ENCODE data around the gene H1-8. TPM values are rescaled to one million over a fixed set of nuclear protein-coding genes. Genes with fewer than 3 reads are reported as not detected.

The H1-8 gene
- total and polyA plus RNA-seq, 7 donors = not detected

- intact Hi-C loops (cut with DNase I) = no loop called here
- Histone ChIP-seq H3K4me3 (no peak overlapping the region), H3K27ac (no peak overlapping the region), H3K27me3 (no peaks in the 10 kb centered on the region), H3K36me3 (peaks cover 0 to 37% (median 1%) of the 10 kb centered on the region in 4 donors), H3K4me1 (peaks cover 0 to 21% (median 13%) of the 10 kb centered on the region in 4 donors), H3K9me3 (no peaks in the 10 kb centered on the region)
- no peak for DNase-seq
- WGBS, 2 donors = 81 to 89% methylated on average over 5 of the region's 5 CpGs
- no peak for TF ChIP-seq CTCF (IDR thresholded peaks at IDR 0.05)
- no peak for TF ChIP-seq POLR2AphosphoS5 (IDR thresholded peaks at IDR 0.05)
- no peak for TF ChIP-seq POLR2A (IDR thresholded peaks at IDR 0.05)
- no peak for TF ChIP-seq EP300 (IDR thresholded peaks at IDR 0.05)
Measured at GRCh38 chr3:129582799-129583198, 39.8 kb downstream of the H1-8 start.

GRCh38 chr3:129583289-129583688 lies 40.3 kb downstream of the H1-8 start:
- Histone ChIP-seq H3K9me3 (no peaks in the 10 kb centered on the region), H3K27me3 (no peaks in the 10 kb centered on the region), H3K4me3 (no peak overlapping the region), H3K27ac (no peak overlapping the region), H3K36me3 (peaks cover 0 to 33% (median 1%) of the 10 kb centered on the region in 4 donors), H3K4me1 (peaks cover 0 to 18% (median 9%) of the 10 kb centered on the region in 4 donors)
- TF ChIP-seq CTCF (IDR thresholded peaks at IDR 0.05) (no peak), POLR2A (IDR thresholded peaks at IDR 0.05) (no peak), EP300 (IDR thresholded peaks at IDR 0.05) (no peak), POLR2AphosphoS5 (IDR thresholded peaks at IDR 0.05) (no peak)
- no peak for DNase-seq
- WGBS, 2 donors = 85 to 91% methylated on average over 9 of the region's 9 CpGs
- intact Hi-C loops (cut with DNase I) = no loop called here

GRCh38 chr3:129584631-129585030 lies 41.7 kb downstream of the H1-8 start:
- Histone ChIP-seq H3K27ac (no peak overlapping the region), H3K4me3 (no peak overlapping the region), H3K27me3 (no peaks in the 10 kb centered on the region), H3K9me3 (no peaks in the 10 kb centered on the region), H3K36me3 (peaks cover 0 to 32% (median 1%) of the 10 kb centered on the region in 4 donors), H3K4me1 (peaks cover 0 to 17% (median 8%) of the 10 kb centered on the region in 4 donors)
- intact Hi-C loops (cut with DNase I) = no loop called here
- no peak for TF ChIP-seq POLR2A (IDR thresholded peaks at IDR 0.05)
- TF ChIP-seq EP300 (IDR thresholded peaks at IDR 0.05) = no peak
- no peak for TF ChIP-seq CTCF (IDR thresholded peaks at IDR 0.05)
- TF ChIP-seq POLR2AphosphoS5 (IDR thresholded peaks at IDR 0.05) = no peak
- 81 to 96% methylated on average over 3 of the region's 3 CpGs for WGBS, 2 donors
- DNase-seq = no peak

GRCh38 chr3:129585949-129586657 lies 43.1 kb downstream of the H1-8 start:
- Histone ChIP-seq H3K9me3 (no peaks in the 10 kb centered on the region), H3K4me1 (peaks cover 0 to 21% (median 12%) of the 10 kb centered on the region in 4 donors), H3K27ac (no peak overlapping the region), H3K4me3 (no peak overlapping the region), H3K36me3 (peaks cover 0 to 32% (median 1%) of the 10 kb centered on the region in 4 donors), H3K27me3 (no peaks in the 10 kb centered on the region)
- no peak for TF ChIP-seq EP300 (IDR thresholded peaks at IDR 0.05)
- no peak for TF ChIP-seq CTCF (IDR thresholded peaks at IDR 0.05)
- no peak for TF ChIP-seq POLR2AphosphoS5 (IDR thresholded peaks at IDR 0.05)
- TF ChIP-seq POLR2A (IDR thresholded peaks at IDR 0.05) = no peak
- DNase-seq = no peak
- intact Hi-C loops (cut with DNase I) = no loop called here
- WGBS, 2 donors = 94% methylated on average over 27 of the region's 27 CpGs
